Cortex of kidney (tissue), 1 donor: Measurements from ENCODE around the gene GLRA3.

Experiments used
- DNase-seq: peaks from one replicate; lab custom pipeline; 2025; lab: John Stamatoyannopoulos, UW

GLRA3 gene

GRCh38 chr4:174593701-174594100, 235.3 kb downstream of the GLRA3 start:
- DNase-seq, result no peak

- no peak for DNase-seq
Observed at GRCh38 chr4:174592985-174593335, 236.1 kb downstream of the GLRA3 start.

GRCh38 chr4:174592256-174592984, 236.6 kb downstream of the GLRA3 start:
- DNase-seq, result no peak

GRCh38 chr4:174591243-174592021, 237.6 kb downstream of the GLRA3 start:
- DNase-seq, result no peak

GRCh38 chr4:174590336-174590735, 238.7 kb downstream of the GLRA3 start:
- no peak for DNase-seq
